BJ (cell line): ENCODE measurements around the gene CDCP1. TPM values are rescaled to one million over a fixed set of nuclear protein-coding genes. Genes with fewer than 3 reads are reported as not detected.

Source experiments
- CTCF ChIA-PET: fragments of 350-600 bp; formaldehyde crosslinking; extraction: SDS; loops from one replicate; lab custom pipeline; 2021; ENCODE audit warnings: antibody characterized with exemption, inconsistent platforms; lab: Yijun Ruan, JAX
- POLR2A ChIA-PET: fragments of 300-600 bp; sonication (Branson Sonifier 250); formaldehyde crosslinking; extraction: SDS; loops from one replicate; lab custom pipeline; 2021; ENCODE audit warnings: antibody characterized with exemption; lab: Charles Lee
- DNase-seq: peaks from one replicate; pipeline ENCODE4 v3.0.0-alpha.2; 2011; ENCODE audit warnings: low read depth
- H3K27me3 ChIP-seq: 2 replicates; pipeline ENCODE4 v1.6.0; 2011; ENCODE audit warnings: low read length; ENCODE audit not compliant: control insufficient read depth, insufficient read depth
- H3K36me3 ChIP-seq: 2 replicates; pipeline ENCODE4 v1.5.1; 2011; ENCODE audit warnings: low read length; ENCODE audit not compliant: control insufficient read depth, insufficient read depth
- H3K4me3 ChIP-seq: 2 replicates; pipeline ENCODE4 v1.5.1; 2011; ENCODE audit warnings: low read depth, mild to moderate bottlenecking, control low read depth, low read length
- CTCF ChIP-seq: IDR thresholded peaks from 2 replicates; pipeline ENCODE4 v1.5.1; 2011; ENCODE audit warnings: low read depth, mild to moderate bottlenecking, control low read depth, inconsistent platforms, low read length, moderate library complexity; ENCODE audit not compliant: insufficient read depth
- polyA plus RNA-seq: library from polyadenylated mRNA; depleted of rRNA; stranded (reverse); fragments of >200 nt; gene quantifications from 2 replicates; pipeline ENCODE4 v1.2.3, GENCODE V29; 2011

CDCP1 gene
- polyA plus RNA-seq, 1 experiment = 1.3 TPM

- Histone ChIP-seq H3K4me3 (no peak overlapping the region), H3K27me3 (no peaks in the 10 kb centered on the region), H3K36me3 (no peaks in the 10 kb centered on the region)
- no peak for DNase-seq
- ChIA-PET POLR2A (interaction anchor here (0.6 kb wide), 1 partner anchor 21 kb away, joined by 3 read pairs; no protein-coding TSS in a partner anchor), CTCF (interaction anchor here (1.1 to 1.3 kb wide), 2 partner anchors 10 to 61 kb away, joined by 3 to 4 read pairs; no protein-coding TSS in a partner anchor)
- no peak for TF ChIP-seq CTCF
Measured at GRCh38 chr3:45112939-45113338, 33.2 kb downstream of the CDCP1 start.

- no peak for DNase-seq
- ChIA-PET CTCF (no interaction called here), POLR2A (no interaction called here)
- Histone ChIP-seq H3K36me3 (no peaks in the 10 kb centered on the region), H3K4me3 (no peak overlapping the region), H3K27me3 (no peaks in the 10 kb centered on the region)
- TF ChIP-seq CTCF = no peak
Measured at GRCh38 chr3:45110509-45110833, 35.7 kb downstream of the CDCP1 start.

- TF ChIP-seq CTCF = no peak
- no peak for DNase-seq
- ChIA-PET POLR2A (no interaction called here), CTCF (no interaction called here)
- H3K27me3 ChIP-seq = no peaks in the 10 kb centered on the region
- H3K36me3 ChIP-seq = no peaks in the 10 kb centered on the region
- no peak overlapping the region for H3K4me3 ChIP-seq
Measured at GRCh38 chr3:45109771-45110508, 36.2 kb downstream of the CDCP1 start.

- Histone ChIP-seq H3K36me3 (no peaks in the 10 kb centered on the region), H3K27me3 (no peaks in the 10 kb centered on the region), H3K4me3 (no peak overlapping the region)
- TF ChIP-seq CTCF = no peak
- DNase-seq = no peak
- ChIA-PET CTCF (no interaction called here), POLR2A (no interaction called here)
Measured at GRCh38 chr3:45106874-45107273, 39.3 kb downstream of the CDCP1 start.

GRCh38 chr3:45105855-45106671, 40.1 kb downstream of the CDCP1 start:
- no peak for TF ChIP-seq CTCF
- no peak for DNase-seq
- Histone ChIP-seq H3K27me3 (no peaks in the 10 kb centered on the region), H3K36me3 (no peaks in the 10 kb centered on the region), H3K4me3 (no peak overlapping the region)
- ChIA-PET POLR2A (interaction anchor here (0.9 to 1.0 kb wide), 2 partner anchors 18 to 99 kb away, joined by 3 read pairs; no protein-coding TSS in a partner anchor), CTCF (interaction anchor here (0.6 to 1.6 kb wide), 4 partner anchors 11 to 104 kb away, joined by 3 read pairs; no protein-coding TSS in a partner anchor)
